T-helper 2 cell treated with Interferon-gamma antibody and Interleukin-4, amounts not matched to agents 5 μg/mL and 100 μg/mL, for 36 hours (primary cell): ENCODE results near the gene WWP2.
A peak's percentile ranks its signal among the peaks of the same experiment; 100 is the strongest.
"Not testable (repeated sequence)": the region's sequence is repeated elsewhere in the genome, so short reads cannot be mapped to it uniquely, and the experiment has no call there.

Experiments
- DNase-seq: peaks from one replicate; pipeline ENCODE4 v3.0.0; 2021; ENCODE audit warnings: low spot score
- H3K27ac Mint-ChIP-seq: one replicate; pipeline ENCODE4 v1.8.0; 2021; ENCODE audit warnings: mild to moderate bottlenecking, mixed read lengths
- H3K27me3 Mint-ChIP-seq: one replicate; pipeline ENCODE4 v1.8.0; 2021; ENCODE audit warnings: low read depth, mixed read lengths
- H3K36me3 Mint-ChIP-seq: one replicate; pipeline ENCODE4 v1.8.0; 2021; ENCODE audit warnings: low read depth, mixed read lengths
- H3K4me1 Mint-ChIP-seq: one replicate; pipeline ENCODE4 v1.8.0; 2021; ENCODE audit warnings: low read depth, mixed read lengths
- H3K4me3 Mint-ChIP-seq: one replicate; pipeline ENCODE4 v1.8.0; 2022; ENCODE audit warnings: mild to moderate bottlenecking, moderate library complexity, mixed read lengths
- H3K9me3 Mint-ChIP-seq: one replicate; pipeline ENCODE4 v1.8.0; 2021; ENCODE audit warnings: mixed read lengths

Gene WWP2

DNA sequence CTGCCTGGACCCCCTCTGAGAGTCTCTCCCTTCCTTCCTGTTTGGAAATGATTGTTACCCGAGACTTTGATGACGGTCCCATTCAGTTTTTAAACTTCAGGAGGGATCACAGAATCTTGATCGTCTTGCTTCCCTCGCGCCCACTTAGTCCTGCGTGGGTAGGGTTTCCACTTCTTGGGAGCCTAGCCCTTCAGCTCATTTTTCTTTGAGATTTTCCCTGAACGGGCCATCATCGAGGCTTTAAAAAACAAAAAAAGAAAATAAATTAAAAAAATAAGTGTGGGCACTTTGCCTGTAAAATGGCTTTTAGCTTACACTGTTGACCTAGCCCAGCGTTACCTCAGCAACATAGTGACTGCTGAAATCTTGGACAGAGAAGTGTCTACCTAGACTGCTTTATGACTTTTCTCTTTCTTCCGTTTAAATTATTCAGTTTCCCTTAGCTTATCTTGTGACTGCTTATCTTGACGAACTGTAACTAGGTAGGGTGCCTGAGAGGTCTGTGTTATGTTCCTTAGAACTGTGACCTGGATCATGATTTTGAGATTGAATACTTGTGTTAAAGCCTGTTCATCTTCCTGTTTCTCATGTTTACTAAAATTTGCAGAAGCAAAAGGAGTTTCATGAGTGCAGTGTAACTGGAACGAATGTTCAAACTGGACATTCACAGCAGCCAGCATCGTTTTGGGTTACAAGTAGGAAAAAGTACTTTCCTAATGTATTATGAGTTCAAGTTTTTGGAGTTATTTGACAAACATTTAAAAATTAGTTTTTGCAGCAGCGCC lies 874 bp downstream of the WWP2 start:
- Mint-ChIP-seq H3K36me3 (peaks cover 10% of the 10 kb centered on the region), H3K27ac (peak overlapping the region; percentile 96), H3K4me1 (peaks cover 26% of the 10 kb centered on the region), H3K9me3 (no peaks in the 10 kb centered on the region), H3K27me3 (no peaks in the 10 kb centered on the region), H3K4me3 (peak overlapping the region; percentile 93)
- no peak for DNase-seq

DNA sequence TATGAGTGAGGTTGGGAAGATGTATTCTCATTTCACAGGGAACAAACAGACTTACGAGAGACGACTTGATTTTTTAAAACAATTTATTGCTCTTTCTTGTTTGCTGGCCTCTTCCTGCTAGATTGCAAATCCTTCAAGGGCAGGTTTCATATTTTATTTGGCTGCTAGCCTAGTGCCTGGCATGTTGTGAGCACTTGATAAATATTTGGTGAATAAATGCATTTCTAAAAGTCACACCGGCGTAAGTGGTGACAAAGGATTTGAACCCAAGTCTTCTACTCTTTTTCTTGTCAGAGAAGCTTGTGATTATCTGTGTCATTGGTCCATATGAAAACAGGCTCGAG lies 1.4 kb downstream of the WWP2 start:
- Mint-ChIP-seq H3K27me3 (no peaks in the 10 kb centered on the region), H3K9me3 (no peaks in the 10 kb centered on the region), H3K27ac (peak overlapping the region; percentile 96), H3K36me3 (peaks cover 10% of the 10 kb centered on the region), H3K4me1 (peaks cover 27% of the 10 kb centered on the region), H3K4me3 (peak overlapping the region; percentile 93)
- no peak for DNase-seq

DNA sequence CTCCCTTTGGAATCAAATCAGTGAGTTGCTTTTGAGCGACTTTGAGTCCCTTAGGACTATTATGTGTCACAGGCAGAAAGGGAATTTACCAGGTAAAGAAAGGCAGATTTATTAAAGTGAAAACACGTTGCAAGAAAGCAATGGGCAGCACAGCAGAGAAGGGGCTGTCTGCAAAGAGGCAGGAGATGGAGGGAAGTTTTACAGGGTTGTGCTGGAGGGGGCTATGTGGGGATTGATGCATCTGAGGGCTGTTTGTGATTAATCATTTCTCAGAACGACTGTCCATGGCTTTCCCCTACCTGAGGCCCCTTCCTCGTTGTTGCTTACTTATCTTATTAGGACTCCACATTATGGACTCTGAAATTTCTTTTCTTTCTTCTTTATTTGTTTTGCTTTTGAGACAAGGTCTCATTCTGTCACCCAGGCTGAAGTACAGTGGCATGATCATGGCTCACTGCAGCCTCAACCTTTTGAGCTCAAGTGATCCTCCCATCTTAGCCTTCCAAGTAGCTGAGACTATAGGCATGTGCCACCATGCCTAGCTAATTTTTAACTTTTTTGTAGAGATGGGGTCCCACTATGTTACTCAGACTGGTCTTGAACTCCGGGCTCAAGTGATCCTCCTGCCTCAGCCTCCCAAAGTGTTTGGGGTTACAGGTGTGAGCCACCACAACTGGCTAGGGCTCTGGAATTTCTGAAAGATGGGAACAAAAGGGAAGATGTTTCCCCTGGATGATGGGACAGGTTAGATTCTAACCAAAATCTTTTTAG lies 5.5 kb downstream of the WWP2 start:
- Mint-ChIP-seq H3K9me3 (no peaks in the 10 kb centered on the region), H3K27me3 (no peaks in the 10 kb centered on the region), H3K27ac (no peak overlapping the region), H3K4me1 (peaks cover 26% of the 10 kb centered on the region), H3K36me3 (peaks cover 12% of the 10 kb centered on the region), H3K4me3 (no peak overlapping the region)
- no peak for DNase-seq

- peaks cover 9% of the 10 kb centered on the region for H3K36me3 Mint-ChIP-seq
- H3K4me3 Mint-ChIP-seq = no peak overlapping the region
- H3K27me3 Mint-ChIP-seq = no peaks in the 10 kb centered on the region
- no peaks in the 10 kb centered on the region for H3K9me3 Mint-ChIP-seq
- no peak overlapping the region for H3K27ac Mint-ChIP-seq
- peaks cover 25% of the 10 kb centered on the region for H3K4me1 Mint-ChIP-seq
- DNase-seq = no peak
Measured at GRCh38 chr16:69768666-69769065, 6.5 kb downstream of the WWP2 start.

- Mint-ChIP-seq H3K4me3 (no peak overlapping the region), H3K36me3 (peaks cover 9% of the 10 kb centered on the region), H3K27ac (no peak overlapping the region), H3K4me1 (peaks cover 24% of the 10 kb centered on the region), H3K27me3 (no peaks in the 10 kb centered on the region), H3K9me3 (no peaks in the 10 kb centered on the region)
- DNase-seq = no peak
Measured at GRCh38 chr16:69769404-69769803, 7.3 kb downstream of the WWP2 start.

DNA sequence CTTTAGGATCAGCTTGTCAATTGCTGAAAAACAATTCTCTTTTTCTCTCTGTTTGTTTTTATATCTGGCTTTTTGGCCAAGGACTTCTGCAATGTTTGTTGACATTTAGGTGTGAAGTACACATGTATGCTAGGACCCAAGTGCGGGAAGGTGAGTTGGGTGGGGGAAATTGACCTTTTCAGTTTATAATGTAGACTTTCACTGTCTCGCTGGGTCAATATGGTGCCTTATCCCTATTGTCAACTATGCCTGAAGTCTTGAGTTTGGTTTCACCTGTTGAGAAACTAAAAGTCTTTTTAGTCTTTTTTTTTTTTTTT lies 9.5 kb downstream of the WWP2 start:
- H3K4me1 Mint-ChIP-seq = peaks cover 24% of the 10 kb centered on the region
- H3K36me3 Mint-ChIP-seq = peaks cover 19% of the 10 kb centered on the region
- H3K9me3 Mint-ChIP-seq = peaks cover 18% of the 10 kb centered on the region
- no peaks in the 10 kb centered on the region for H3K27me3 Mint-ChIP-seq
- no peak overlapping the region for H3K27ac Mint-ChIP-seq
- DNase-seq = no peak
- no peak overlapping the region for H3K4me3 Mint-ChIP-seq

DNA sequence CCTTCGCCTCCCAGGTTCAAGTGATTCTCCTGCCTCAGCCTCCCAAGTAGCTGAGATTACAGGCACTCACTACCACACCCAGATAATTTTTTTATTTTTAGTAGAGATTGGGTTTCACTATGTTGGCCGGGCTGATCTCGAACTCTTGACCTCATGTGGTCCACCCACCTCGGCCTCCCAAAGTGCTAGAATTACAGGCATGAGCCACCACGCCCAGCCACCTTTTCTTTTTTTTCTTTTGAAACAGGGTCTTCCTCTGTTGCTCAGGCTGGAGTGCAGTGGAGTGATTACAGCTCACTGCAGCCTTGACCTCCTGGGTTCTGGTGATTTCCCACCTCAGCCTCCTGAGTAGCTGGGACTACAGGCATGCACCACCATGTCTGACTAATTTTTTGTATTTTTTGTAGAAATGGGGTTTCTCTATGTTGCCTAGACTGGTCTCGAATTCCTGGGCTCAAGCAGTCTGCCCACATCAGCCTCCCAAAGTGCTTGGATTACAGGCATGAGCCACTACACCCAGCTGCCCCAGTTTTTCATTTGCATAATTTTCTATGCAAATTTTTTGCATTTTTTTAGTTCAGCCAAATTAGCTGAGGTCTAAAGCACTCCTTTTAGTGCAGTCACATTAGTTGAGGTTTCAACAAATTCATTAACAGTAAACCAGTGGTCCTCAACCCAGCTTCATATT lies 11.3 kb downstream of the WWP2 start:
- Mint-ChIP-seq H3K9me3 (peaks cover 18% of the 10 kb centered on the region), H3K4me3 (no peak overlapping the region), H3K36me3 (peaks cover 21% of the 10 kb centered on the region), H3K27ac (no peak overlapping the region), H3K4me1 (peaks cover 18% of the 10 kb centered on the region), H3K27me3 (no peaks in the 10 kb centered on the region)
- DNase-seq = no peak

GRCh38 chr16:69775563-69775962 lies 13.4 kb downstream of the WWP2 start:
- Mint-ChIP-seq H3K27ac (no peak overlapping the region), H3K4me1 (peaks cover 15% of the 10 kb centered on the region)

GRCh38 chr16:69779724-69780123 lies 17.6 kb downstream of the WWP2 start:
- Mint-ChIP-seq H3K36me3 (peaks cover 27% of the 10 kb centered on the region), H3K27ac (no peak overlapping the region)
- DNase-seq = no peak

More at GRCh38 chr16:69775563-69775962, 13.4 kb downstream of the WWP2 start:
- H3K27me3 Mint-ChIP-seq = no peaks in the 10 kb centered on the region
- H3K9me3 Mint-ChIP-seq = peaks cover 18% of the 10 kb centered on the region
- no peak for DNase-seq
- no peak overlapping the region for H3K4me3 Mint-ChIP-seq
- H3K36me3 Mint-ChIP-seq = peaks cover 19% of the 10 kb centered on the region

GRCh38 chr16:69781118-69781517 lies 19.0 kb downstream of the WWP2 start:
- Mint-ChIP-seq H3K4me1 (peaks cover 6% of the 10 kb centered on the region), H3K27ac (no peak overlapping the region), H3K9me3 (peaks cover 2% of the 10 kb centered on the region), H3K27me3 (no peaks in the 10 kb centered on the region), H3K36me3 (peaks cover 15% of the 10 kb centered on the region), H3K4me3 (no peak overlapping the region)
- DNase-seq = no peak

More at GRCh38 chr16:69779724-69780123, 17.6 kb downstream of the WWP2 start:
- Mint-ChIP-seq H3K27me3 (no peaks in the 10 kb centered on the region), H3K4me3 (no peak overlapping the region), H3K9me3 (peaks cover 15% of the 10 kb centered on the region), H3K4me1 (peaks cover 9% of the 10 kb centered on the region)

- Mint-ChIP-seq H3K9me3 (no peaks in the 10 kb centered on the region), H3K36me3 (peaks cover 28% of the 10 kb centered on the region)
Measured at GRCh38 chr16:69784586-69784985, 22.5 kb downstream of the WWP2 start.

DNA sequence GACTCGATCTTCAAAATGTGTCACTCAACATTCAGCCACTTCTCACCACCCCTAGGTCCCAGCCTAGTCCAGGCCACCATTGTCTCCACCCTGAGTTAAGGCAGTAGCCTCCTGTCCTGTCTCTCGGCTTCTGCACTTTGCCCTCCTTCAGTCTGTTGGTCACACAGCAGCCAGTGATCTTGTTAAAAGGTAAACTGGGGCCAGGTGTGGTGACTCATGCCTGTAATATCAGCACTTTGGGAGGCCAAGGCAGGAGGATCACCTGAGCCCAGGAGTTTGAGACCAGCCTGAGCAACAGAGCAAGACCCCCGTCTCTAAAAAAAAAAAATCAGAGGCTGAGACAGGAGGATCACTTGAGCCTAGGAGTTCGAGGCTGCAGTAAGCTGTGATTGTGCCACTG lies 25.8 kb downstream of the WWP2 start:
- H3K27ac Mint-ChIP-seq = no peak overlapping the region
- no peak overlapping the region for H3K4me3 Mint-ChIP-seq
- H3K4me1 Mint-ChIP-seq = peaks cover 2% of the 10 kb centered on the region
- no peaks in the 10 kb centered on the region for H3K9me3 Mint-ChIP-seq
- peaks cover 25% of the 10 kb centered on the region for H3K36me3 Mint-ChIP-seq
- DNase-seq = no peak
- no peaks in the 10 kb centered on the region for H3K27me3 Mint-ChIP-seq

More at GRCh38 chr16:69784586-69784985, 22.5 kb downstream of the WWP2 start:
- Mint-ChIP-seq H3K27ac (no peak overlapping the region), H3K4me1 (peaks cover 6% of the 10 kb centered on the region), H3K27me3 (no peaks in the 10 kb centered on the region), H3K4me3 (no peak overlapping the region)
- DNase-seq = no peak

GRCh38 chr16:69791391-69791847 lies 29.3 kb downstream of the WWP2 start:
- H3K27ac Mint-ChIP-seq, H3K4me1 Mint-ChIP-seq, H3K4me3 Mint-ChIP-seq, DNase-seq, H3K27me3 Mint-ChIP-seq, H3K9me3 Mint-ChIP-seq: not testable (repeated sequence)
- H3K36me3 Mint-ChIP-seq = peaks cover 21% of the 10 kb centered on the region

- Mint-ChIP-seq H3K27ac (no peak overlapping the region), H3K36me3 (peaks cover 17% of the 10 kb centered on the region), H3K27me3 (no peaks in the 10 kb centered on the region), H3K4me3 (no peak overlapping the region), H3K9me3 (no peaks in the 10 kb centered on the region), H3K4me1 (peaks cover 2% of the 10 kb centered on the region)
- no peak for DNase-seq
Measured at GRCh38 chr16:69793526-69793925, 31.4 kb downstream of the WWP2 start.
